GM21786 (cell line): ENCODE results near the gene ITFG2.
"Not testable (repeated sequence)": the region's sequence is repeated elsewhere in the genome, so short reads cannot be mapped to it uniquely, and the experiment has no call there.

Experiments
- ATAC-seq: cut with Tn5 transposase; IDR thresholded peaks from one replicate; pipeline ENCODE4 v1.9.1; 2021; ENCODE audit not compliant: unreplicated experiment

The ITFG2 gene

GRCh38 chr12:2858944-2859421 lies 46.5 kb downstream of the ITFG2 start:
- no peak for ATAC-seq

- ATAC-seq: no peak
Measured at GRCh38 chr12:2860170-2860569, 47.7 kb downstream of the ITFG2 start.

- no peak for ATAC-seq
Measured at GRCh38 chr12:2862876-2863275, 50.4 kb downstream of the ITFG2 start.

- not testable (repeated sequence) for ATAC-seq
Measured at GRCh38 chr12:2863402-2863801, 50.9 kb downstream of the ITFG2 start.

- no peak for ATAC-seq
Measured at GRCh38 chr12:2864198-2864597, 51.7 kb downstream of the ITFG2 start.

GRCh38 chr12:2868986-2869632 lies 56.6 kb downstream of the ITFG2 start:
- ATAC-seq: not testable (repeated sequence)
